Upper lobe of left lung (tissue), 6 donors: Measurements from ENCODE around the gene GLDN. TPM values are rescaled to one million over a fixed set of nuclear protein-coding genes. Genes with fewer than 3 reads are reported as not detected.

Experiments
- ATAC-seq, 2 donors: fragments of 200-7000 bp; cut with Tn5 transposase; one replicate each; pipeline ENCODE4 v1.9.1; 2022; ENCODE audit warnings: mild to moderate bottlenecking in 2 of 2, moderate library complexity in 2 of 2; ENCODE audit not compliant: low FRiP score in 2 of 2
- DNase-seq, 2 donors: peaks; one replicate each; pipeline ENCODE4 v3.0.0-alpha.2; 2019 to 2020
- H3K27ac ChIP-seq, 4 donors: fragments of 200-600 bp; sonication (generic); one replicate each; pipeline ENCODE4 v1.5.1; 2016 to 2019
- H3K27me3 ChIP-seq, 4 donors: fragments of 200-600 bp; sonication (generic); one replicate each; pipeline ENCODE4 v1.5.1; 2017 to 2019
- H3K36me3 ChIP-seq, 4 donors: fragments of 200-600 bp; sonication (generic); one replicate each; pipeline ENCODE4 v1.5.1; 2016 to 2019
- H3K4me1 ChIP-seq, 4 donors: fragments of 200-600 bp; sonication (generic); one replicate each; pipeline ENCODE4 v1.5.1; 2018 to 2019
- H3K4me3 ChIP-seq, 4 donors: fragments of 200-600 bp; sonication (generic); one replicate each; pipeline ENCODE4 v1.5.1; 2017 to 2019; ENCODE audit warnings: mild to moderate bottlenecking in 2 of 4, moderate library complexity in 1 of 4
- H3K9me3 ChIP-seq, 4 donors: fragments of 200-600 bp; sonication (generic); one replicate each; pipeline ENCODE4 v1.5.1; 2018 to 2019
- EP300 ChIP-seq, 4 donors: sonication (generic); formaldehyde crosslinking; IDR thresholded peaks; one replicate each; pipeline ENCODE4 v1.5.1; 2017; ENCODE audit warnings: antibody characterized with exemption in 4 of 4, control low read depth in 2 of 4
- POLR2A ChIP-seq, 4 donors: fragments of 450-650 bp; IDR thresholded peaks; one replicate each; pipeline ENCODE4 v1.5.1; 2016 to 2017; ENCODE audit warnings: antibody characterized with exemption in 4 of 4, mild to moderate bottlenecking in 2 of 4
- POLR2AphosphoS5 ChIP-seq, 2 donors: sonication (generic); formaldehyde crosslinking; IDR thresholded peaks; one replicate each; pipeline ENCODE4 v1.5.1; 2017; ENCODE audit warnings: antibody characterized with exemption in 2 of 2
- WGBS, 2 donors: methylation state at CpG; one replicate each; pipeline ENCODE4 v1.1.5; 2017 to 2018; 5-methylcytosine and 5-hydroxymethylcytosine counted together
- total RNA-seq, 6 donors: library from RNA; depleted of rRNA in 4 of 6; stranded (reverse); fragments of >200 nt in 4 of 6; gene quantifications; one replicate each; pipeline versions ENCODE4 v1.1.0 to v1.2.1, GENCODE V29; 2016 to 2021
- TF ChIP-seq, protein P1 (sequence below), 6 experiments: fragments of 450-650 bp in 4 of 6; fragments of 200-600 bp in 2 of 6; sonication (generic) in 2 of 6; IDR thresholded peaks; one replicate each; pipeline ENCODE4 v1.5.1; 2016 to 2019; ENCODE audit warnings: antibody characterized with exemption in 6 of 6
- donor health status: DM: no; HTN: no; CAD: no; lungs with moderate emphysema.
- donor health status: DM: no; HTN: yes; CAD: no; lungs with severe emphysema.

The GLDN gene
- total RNA-seq, 6 donors from 2014 or later: 21.3 to 84.2 (median 46.5) TPM

DNA sequence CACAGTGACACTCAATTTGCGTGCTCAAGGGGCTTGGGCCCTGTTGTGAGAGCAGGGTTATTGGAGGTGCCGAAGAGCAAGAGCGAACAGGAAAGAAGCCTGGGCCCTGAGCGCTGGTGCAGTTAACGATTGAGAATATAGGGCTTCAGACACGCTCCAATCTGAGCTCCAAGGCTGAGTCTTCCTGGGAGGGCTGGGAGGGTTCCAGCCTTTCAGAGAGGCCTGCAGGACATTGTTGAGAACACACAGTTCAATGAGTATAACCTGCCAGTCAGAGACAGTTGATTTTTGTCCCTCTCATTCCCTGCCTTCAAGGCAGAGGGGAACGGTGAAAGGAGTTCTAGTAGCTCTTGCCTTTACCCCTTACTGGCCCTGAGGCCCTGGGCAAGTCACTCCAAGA lies 47.3 kb downstream of the GLDN start:
- Histone ChIP-seq H3K27ac (no peak overlapping the region), H3K4me1 (no peaks in the 10 kb centered on the region), H3K27me3 (no peaks in the 10 kb centered on the region), H3K9me3 (no peaks in the 10 kb centered on the region), H3K4me3 (no peak overlapping the region), H3K36me3 (no peaks in the 10 kb centered on the region)
- ATAC-seq: no peak
- WGBS, 2 donors: 95 to 96% methylated on average over 7 of the region's 7 CpGs
- DNase-seq: no peak
- TF ChIP-seq, protein P1, sequence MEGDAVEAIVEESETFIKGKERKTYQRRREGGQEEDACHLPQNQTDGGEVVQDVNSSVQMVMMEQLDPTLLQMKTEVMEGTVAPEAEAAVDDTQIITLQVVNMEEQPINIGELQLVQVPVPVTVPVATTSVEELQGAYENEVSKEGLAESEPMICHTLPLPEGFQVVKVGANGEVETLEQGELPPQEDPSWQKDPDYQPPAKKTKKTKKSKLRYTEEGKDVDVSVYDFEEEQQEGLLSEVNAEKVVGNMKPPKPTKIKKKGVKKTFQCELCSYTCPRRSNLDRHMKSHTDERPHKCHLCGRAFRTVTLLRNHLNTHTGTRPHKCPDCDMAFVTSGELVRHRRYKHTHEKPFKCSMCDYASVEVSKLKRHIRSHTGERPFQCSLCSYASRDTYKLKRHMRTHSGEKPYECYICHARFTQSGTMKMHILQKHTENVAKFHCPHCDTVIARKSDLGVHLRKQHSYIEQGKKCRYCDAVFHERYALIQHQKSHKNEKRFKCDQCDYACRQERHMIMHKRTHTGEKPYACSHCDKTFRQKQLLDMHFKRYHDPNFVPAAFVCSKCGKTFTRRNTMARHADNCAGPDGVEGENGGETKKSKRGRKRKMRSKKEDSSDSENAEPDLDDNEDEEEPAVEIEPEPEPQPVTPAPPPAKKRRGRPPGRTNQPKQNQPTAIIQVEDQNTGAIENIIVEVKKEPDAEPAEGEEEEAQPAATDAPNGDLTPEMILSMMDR (IDR thresholded peaks at IDR 0.05): no peak
- TF ChIP-seq POLR2AphosphoS5 (IDR thresholded peaks at IDR 0.05) (no peak), POLR2A (IDR thresholded peaks at IDR 0.05) (no peak), EP300 (IDR thresholded peaks at IDR 0.05) (no peak)

DNA sequence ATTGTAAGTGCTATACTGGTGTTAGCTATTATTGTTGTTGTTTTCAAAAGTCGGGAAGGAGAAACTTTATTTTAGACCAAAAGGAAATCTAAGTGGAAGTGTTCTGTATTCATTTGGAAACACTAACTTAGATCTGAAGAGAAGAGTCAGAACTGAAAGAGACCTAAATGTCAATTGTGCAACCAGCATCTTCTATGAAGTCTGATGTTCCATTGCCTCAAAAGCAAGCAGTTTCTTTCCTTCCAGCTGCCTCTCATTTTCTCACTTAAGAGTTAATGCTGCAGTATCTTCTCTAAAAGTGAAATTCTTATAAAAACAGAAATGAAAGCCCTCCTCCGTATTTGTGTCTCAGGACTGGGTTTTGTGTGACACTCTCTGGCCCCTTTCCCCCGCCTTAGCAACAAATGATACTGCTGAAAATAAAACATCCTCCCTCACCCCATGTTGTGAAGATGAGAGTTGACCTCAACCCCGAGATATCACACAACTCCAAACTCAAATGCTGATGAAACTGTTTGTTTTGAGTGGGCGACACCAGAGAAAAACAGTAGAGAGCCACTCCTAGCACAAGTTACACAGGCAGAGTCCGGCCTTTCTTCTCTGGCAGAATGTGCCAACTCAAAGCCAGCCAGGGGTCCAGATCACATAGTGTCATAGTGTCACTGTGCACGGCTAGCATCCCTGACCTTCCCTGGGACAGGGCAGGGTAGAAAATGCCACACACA lies 48.9 kb downstream of the GLDN start:
- Histone ChIP-seq H3K9me3 (no peaks in the 10 kb centered on the region), H3K27ac (no peak overlapping the region), H3K4me3 (no peak overlapping the region), H3K27me3 (no peaks in the 10 kb centered on the region), H3K4me1 (no peaks in the 10 kb centered on the region), H3K36me3 (no peaks in the 10 kb centered on the region)
- whole genome bisulfite sequencing, 2 donors: 68 to 78% methylated on average over 7 of the region's 7 CpGs
- TF ChIP-seq, protein P1 (IDR thresholded peaks at IDR 0.05): no peak
- TF ChIP-seq EP300 (IDR thresholded peaks at IDR 0.05): no peak
- TF ChIP-seq POLR2A (IDR thresholded peaks at IDR 0.05): no peak
- TF ChIP-seq POLR2AphosphoS5 (IDR thresholded peaks at IDR 0.05): no peak
- ATAC-seq: no peak
- DNase-seq: no peak

DNA sequence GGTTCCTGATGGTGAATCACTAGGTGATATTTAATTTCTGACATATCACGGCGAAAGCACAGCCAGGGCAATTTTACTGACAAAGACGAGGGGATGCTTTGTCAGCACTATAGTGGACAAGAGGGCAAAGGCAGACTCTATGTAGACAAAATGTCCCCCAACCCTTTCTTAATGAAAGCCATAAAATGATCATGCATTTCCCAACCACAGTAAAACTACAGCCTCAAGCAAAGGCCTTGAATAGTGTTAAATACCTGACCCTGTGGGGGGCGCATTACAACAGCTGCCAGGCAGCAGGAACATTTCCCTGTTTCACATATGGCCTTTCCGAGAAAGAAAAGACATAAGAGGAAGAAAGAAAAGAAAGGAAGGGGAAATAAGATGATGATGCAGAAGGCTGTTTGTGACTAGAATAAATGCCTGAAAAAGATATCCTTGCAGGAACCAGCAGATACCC lies 49.5 kb downstream of the GLDN start:
- WGBS, 2 donors: 72 to 80% methylated on average over 5 of the region's 5 CpGs
- ATAC-seq (no peak), DNase-seq (no peak)
- Histone ChIP-seq H3K27me3 (no peaks in the 10 kb centered on the region), H3K4me1 (no peaks in the 10 kb centered on the region), H3K27ac (no peak overlapping the region), H3K9me3 (no peaks in the 10 kb centered on the region), H3K4me3 (no peak overlapping the region), H3K36me3 (no peaks in the 10 kb centered on the region)
- TF ChIP-seq POLR2AphosphoS5 (IDR thresholded peaks at IDR 0.05): no peak
- no peak for TF ChIP-seq EP300 (IDR thresholded peaks at IDR 0.05)
- TF ChIP-seq POLR2A (IDR thresholded peaks at IDR 0.05): no peak
- TF ChIP-seq, protein P1 (IDR thresholded peaks at IDR 0.05): no peak

DNA sequence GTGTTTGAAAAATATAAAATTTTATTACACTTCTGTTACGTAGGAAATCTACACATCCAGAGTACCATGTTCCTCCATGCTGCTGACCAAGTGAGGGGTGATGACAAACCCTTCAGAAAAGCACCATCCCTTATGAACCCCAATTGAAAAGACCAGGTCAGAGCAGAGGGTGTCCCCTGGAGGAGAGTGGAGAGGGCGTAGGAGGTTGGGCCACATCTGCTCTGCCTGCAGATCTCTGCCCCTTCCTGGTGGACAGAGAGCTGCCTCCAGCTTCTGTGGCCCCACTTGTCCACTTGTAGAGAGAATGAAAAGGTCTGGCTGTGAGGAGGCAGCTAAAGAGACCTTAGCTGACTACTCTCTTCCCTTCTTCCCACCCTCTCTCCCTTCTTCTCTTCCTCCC lies 55.5 kb downstream of the GLDN start:
- Histone ChIP-seq H3K9me3 (no peaks in the 10 kb centered on the region), H3K36me3 (no peaks in the 10 kb centered on the region), H3K27ac (no peak overlapping the region), H3K4me3 (no peak overlapping the region), H3K27me3 (no peaks in the 10 kb centered on the region), H3K4me1 (peaks cover 0 to 4% (median 2%) of the 10 kb centered on the region in 4 donors)
- TF ChIP-seq POLR2A (IDR thresholded peaks at IDR 0.05): no peak
- no peak for TF ChIP-seq POLR2AphosphoS5 (IDR thresholded peaks at IDR 0.05)
- TF ChIP-seq, protein P1 (IDR thresholded peaks at IDR 0.05): no peak
- TF ChIP-seq EP300 (IDR thresholded peaks at IDR 0.05): no peak
- ATAC-seq: no peak
- DNase-seq: no peak
- 82 to 87% methylated on average over 2 of the region's 2 CpGs for WGBS, 2 donors

DNA sequence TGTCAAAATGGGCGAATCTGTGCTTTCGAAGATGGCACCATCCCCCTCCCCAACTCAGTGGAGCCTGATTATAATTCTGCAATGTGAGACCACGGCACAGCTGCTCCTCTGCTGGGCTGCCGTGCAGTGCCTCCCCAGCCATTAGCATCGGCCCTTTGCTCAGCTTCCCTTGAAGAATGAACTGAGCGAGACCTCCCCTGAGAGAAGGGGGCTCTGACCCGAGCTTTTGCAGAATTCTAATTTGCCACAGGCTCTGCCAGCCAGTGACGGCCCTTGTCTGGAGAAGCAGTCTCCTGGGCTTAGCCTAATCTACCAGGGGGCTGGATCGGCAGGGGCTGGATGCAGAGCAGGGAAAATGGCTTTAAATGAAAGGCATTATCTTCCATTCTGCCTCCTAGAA lies 57.2 kb downstream of the GLDN start:
- Histone ChIP-seq H3K4me3 (no peak overlapping the region), H3K9me3 (no peaks in the 10 kb centered on the region), H3K36me3 (no peaks in the 10 kb centered on the region), H3K27ac (no peak overlapping the region), H3K4me1 (peaks cover 0 to 4% (median 2%) of the 10 kb centered on the region in 4 donors), H3K27me3 (no peaks in the 10 kb centered on the region)
- DNase-seq: no peak
- ATAC-seq: no peak
- WGBS, 2 donors: 74 to 76% methylated on average over 3 to 9 of the region's 9 CpGs
- TF ChIP-seq POLR2AphosphoS5 (IDR thresholded peaks at IDR 0.05) (no peak), EP300 (IDR thresholded peaks at IDR 0.05) (no peak), POLR2A (IDR thresholded peaks at IDR 0.05) (no peak)
- TF ChIP-seq, protein P1 (IDR thresholded peaks at IDR 0.05): no peak
